ENCODE results near the gene TIMMDC1.

DNA sequence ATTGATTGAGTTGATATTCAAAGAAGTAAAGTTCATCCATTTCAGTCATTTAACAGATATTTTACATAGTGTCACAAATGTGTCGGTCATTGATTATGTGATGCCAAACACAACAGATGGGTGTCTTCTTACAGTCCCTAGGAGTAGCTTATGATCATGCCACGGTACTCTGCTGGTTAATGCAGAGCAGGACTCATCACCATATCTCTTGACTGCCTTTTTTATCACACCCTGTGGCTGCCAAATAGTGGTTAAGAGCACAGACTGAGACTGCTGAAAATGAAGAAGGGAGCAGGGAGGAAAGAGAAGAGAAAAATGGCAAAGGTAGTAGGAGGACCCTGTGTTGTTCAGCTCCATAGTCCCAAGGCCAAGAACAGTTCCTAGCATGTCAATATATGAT, 12.8 kb upstream of the TIMMDC1 start:
- TF ChIP-seq POLR2A (IDR thresholded peaks at IDR 0.05), result no peak
- TF ChIP-seq, protein P1, sequence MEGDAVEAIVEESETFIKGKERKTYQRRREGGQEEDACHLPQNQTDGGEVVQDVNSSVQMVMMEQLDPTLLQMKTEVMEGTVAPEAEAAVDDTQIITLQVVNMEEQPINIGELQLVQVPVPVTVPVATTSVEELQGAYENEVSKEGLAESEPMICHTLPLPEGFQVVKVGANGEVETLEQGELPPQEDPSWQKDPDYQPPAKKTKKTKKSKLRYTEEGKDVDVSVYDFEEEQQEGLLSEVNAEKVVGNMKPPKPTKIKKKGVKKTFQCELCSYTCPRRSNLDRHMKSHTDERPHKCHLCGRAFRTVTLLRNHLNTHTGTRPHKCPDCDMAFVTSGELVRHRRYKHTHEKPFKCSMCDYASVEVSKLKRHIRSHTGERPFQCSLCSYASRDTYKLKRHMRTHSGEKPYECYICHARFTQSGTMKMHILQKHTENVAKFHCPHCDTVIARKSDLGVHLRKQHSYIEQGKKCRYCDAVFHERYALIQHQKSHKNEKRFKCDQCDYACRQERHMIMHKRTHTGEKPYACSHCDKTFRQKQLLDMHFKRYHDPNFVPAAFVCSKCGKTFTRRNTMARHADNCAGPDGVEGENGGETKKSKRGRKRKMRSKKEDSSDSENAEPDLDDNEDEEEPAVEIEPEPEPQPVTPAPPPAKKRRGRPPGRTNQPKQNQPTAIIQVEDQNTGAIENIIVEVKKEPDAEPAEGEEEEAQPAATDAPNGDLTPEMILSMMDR (IDR thresholded peaks at IDR 0.05), result no peak
